Epidermal melanocyte (primary cell): ENCODE measurements around the gene MYO5A.

Experiments
- DNase-seq: peaks from one replicate; pipeline ENCODE4 v3.0.0; 2011; ENCODE audit warnings: low spot score; ENCODE audit not compliant: insufficient read length

MYO5A gene

DNA sequence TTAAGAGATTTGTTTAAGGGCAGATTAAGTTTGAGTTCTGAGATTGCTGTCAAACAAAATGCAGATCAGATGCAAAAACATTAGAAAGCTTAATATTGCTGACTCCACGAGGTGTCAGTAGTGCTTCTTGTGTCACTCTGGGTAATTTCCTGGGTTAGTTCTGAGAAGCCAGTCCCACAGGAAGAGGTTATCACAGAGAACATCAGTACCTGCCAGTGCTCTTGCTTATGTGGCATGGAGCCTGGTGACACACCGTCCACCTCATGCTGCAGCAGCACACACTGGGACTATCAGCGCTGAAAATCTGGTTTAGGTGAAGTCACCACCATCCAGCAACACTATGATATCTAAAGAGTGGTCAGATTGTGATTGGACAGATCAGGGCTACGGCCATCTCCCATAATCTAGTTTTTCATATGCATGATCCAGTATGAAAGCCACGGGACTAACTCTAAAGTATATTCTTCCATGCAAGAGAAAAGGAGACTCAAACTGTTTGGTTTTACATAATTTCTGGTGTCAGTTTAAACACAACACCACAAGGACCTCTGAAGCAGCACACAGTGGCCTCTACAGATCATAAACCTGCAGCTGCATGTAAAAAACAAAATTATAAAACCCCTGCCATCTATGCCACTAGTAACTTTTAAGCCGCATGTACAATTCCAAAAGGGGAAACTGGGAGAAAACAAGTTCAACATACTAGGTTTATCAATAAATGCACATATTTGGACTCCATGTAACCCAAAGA is 197.0 kb downstream of the MYO5A start:
- no peak for DNase-seq

DNA sequence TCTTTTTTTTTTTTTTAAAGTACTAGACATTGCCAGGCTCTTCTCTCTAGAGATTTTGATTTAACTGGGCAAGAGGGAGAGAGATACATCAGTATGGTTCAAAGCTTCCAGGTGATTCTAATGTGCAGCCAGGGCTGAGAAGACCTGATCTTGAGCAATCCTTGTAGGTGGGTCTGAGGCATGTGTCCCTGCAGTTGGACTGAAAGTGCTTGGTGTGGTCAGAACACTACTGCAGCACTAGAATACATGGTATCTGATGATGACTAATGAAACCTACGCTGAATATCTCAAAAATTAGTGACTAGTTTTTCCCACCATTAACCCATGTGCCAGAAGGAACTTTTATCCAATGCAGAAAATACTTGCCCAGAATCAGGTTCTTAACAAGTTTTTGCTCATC is 198.7 kb downstream of the MYO5A start:
- DNase-seq, result no peak

DNA sequence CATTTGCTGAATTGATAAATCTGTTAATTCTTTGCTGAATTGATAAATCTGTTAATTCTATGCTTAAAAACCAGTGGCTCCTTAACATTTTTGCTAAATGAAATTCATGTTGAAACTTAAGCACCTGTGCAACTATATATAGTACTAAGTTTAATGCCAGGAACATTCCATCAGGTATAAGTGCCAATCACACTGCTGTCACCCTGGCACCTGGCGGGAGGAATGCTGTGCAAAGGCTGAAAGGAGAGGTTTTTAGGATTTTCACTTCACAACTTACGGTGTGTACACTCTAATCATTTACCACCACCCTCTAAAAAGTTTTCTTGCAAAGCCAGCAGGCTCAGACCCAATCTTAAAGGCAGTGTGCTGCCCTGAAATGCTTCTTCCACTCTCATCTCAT is 199.5 kb downstream of the MYO5A start:
- no peak for DNase-seq

DNA sequence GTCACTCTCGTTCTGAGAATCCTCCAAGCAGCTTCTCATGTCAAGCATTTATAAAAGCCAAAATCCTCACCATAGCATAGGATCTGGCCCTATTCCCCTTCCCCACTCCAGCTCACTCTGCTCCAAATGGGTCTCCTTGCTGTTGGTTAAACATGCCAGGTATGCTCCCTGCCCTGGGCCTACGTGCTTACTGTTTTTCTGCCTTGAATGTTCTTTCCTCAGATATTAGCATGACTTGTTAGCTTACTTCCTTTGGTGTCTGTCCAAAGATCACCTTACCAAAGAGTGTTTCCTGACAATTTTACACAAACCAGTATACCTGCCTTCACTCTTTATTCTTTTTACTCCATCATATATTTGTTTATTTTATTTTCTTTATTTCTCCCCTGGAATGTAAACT is 200.0 kb downstream of the MYO5A start:
- DNase-seq, result no peak

DNA sequence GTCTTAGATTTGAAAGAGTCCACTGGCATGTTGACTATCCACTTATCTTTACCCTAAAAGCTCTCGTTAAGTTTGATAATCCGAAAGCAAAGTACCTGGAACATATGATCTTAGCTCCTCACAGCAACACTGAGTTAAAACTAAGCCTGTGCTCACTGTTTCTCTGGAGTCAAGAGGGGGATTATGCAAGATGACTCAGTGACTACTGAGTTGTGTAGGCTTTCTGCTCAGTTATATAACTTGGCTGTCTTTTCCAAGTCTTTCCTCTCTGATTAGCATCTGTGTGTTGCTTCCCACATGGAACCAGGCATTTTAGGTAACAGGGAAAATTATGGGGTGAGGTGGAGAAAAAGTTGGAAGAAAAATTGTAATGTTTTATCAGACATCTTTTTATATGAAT is 201.9 kb downstream of the MYO5A start:
- no peak for DNase-seq

DNA sequence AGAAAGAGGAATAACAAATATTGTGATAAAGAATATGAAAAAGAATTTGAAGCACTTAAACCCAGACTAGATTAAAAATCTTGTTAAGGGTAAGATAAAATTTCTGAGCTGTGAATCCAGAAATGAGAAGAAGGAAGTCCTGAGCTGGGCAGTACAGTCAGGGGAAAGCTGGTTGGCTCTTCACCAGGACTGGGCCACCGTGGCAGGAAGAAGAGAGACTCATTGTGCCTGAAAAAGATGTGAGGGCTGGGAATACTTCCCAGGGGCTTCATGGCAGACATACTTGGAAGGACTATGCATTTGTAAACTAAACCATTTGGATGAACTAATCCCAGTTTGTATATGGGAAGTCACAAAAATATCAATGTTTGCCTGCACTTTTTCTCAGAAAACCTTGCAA is 204.6 kb downstream of the MYO5A start:
- no peak for DNase-seq

DNA sequence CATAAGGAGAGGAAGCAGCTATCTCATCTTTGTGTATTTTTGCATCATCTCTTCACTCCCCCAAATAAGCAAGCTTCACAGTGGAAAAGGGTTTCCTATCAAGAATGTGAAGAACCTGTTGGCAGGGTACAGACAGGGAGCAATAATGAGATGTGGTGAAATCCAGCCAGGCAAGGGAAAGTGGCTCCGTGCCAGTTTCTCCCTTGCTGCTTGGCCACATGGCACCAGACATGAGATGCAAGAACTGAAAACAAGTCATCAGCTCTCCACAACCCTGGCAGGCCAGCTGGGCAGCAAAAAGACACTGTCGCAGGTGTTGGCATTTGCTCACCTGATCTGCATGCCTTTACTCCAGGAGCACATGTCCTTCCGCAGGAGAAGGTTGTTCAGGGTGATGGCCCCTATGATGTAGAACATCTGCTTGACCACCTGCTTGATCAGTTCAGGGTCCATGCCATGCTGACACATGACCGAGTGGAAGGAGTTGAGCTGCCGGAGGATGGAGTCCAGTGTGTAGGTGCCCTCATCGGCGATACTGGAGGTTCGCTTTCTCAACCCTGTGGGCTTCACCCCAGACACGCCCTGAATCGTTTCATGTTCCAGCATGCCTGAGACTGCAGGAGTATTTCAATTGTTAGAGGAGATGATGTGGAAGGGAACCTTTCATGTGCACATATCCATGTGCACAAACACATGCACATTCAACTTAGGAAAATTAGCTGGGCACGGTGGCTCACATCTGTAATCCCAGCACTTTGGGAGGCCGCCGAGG is 209.8 kb downstream of the MYO5A start:
- no peak for DNase-seq

DNA sequence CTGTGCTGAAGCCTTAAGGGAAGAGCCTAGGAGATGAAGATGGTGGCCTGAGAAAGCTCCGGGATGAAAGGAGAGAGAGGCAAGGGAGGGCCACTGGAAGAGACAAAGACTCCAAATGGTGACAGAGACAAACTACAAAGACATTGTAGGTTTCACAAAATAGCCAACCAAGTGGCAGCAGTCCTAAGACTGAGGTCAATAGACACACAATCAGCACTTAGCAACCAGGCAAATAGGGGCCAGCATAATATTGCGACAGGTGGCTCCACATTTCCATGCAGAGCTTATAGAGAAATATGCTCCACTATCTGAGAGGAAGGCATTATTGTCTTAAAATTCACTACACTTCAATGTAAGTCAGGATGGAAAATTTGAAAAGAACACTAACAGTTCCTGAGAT is 211.0 kb downstream of the MYO5A start:
- no peak for DNase-seq

DNA sequence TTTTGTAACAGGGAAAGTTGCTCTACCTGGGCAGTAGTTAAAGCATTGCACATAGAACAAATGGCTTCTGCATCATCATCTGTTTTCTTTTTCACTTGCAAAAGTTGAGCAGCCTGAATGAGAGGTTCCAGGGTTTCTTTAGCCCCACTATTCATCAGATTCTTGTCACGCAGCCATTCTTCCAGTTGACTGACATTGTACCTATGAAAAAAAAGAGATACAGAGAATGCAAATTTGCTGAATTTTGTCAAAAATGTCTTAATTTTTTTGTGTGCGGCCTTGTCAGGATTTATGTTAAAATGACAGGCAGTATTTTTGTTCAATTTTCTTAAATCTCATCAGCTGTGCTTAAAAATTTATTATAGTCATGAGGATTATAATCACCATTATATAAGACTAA is 211.7 kb downstream of the MYO5A start:
- no peak for DNase-seq

DNA sequence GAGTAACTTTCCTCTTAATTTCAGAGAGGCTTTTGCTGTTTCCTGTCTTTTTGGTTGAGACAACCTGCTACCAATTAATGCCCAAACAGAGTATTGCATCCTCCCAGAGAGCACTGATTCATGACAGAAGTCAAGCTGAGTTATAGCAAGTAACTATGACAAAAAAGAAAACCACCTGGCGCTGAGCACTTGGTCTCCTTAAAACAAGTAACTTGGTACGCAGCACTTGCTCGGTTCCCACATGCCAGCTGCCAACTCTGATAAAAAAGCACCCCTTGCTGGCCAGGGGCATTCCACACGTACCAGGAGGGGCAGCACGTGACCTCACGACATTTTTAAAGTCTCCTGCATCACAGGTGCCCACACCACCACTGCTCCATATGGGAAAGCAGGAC is 219.5 kb downstream of the MYO5A start:
- DNase-seq, result no peak

DNA sequence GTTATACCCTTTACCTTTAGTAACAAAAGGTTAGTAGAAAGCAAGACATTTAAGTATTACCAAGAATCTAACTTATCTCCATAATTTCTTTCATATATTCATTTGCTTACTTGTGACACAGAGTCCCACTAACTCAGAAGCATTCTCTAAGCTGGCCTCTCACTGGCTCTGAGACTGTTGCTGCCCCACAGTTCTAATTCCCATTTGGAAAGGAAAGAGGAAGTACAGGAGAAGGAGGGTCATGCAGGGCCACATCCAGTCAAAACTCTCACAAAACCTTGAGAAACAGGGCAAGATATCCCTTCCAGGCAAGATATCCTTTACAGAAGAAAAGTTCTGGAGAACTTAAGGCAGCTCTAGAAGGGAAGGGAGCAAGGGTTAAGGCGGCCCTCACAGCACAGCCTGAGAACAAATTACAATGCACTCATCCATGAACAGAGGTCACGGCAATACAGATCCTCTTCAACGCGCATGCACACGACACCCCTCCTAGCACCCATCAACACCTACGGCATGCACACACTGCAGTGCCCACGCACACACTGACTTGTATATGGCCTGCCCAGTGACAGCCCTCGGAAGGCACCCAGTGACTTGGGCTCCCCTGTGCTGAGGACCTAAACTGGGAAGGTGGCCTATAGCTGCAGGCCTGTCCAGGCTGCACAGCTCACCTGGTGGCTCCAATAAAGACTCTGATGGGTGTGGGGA is 220.1 kb downstream of the MYO5A start:
- DNase-seq, result no peak

DNA sequence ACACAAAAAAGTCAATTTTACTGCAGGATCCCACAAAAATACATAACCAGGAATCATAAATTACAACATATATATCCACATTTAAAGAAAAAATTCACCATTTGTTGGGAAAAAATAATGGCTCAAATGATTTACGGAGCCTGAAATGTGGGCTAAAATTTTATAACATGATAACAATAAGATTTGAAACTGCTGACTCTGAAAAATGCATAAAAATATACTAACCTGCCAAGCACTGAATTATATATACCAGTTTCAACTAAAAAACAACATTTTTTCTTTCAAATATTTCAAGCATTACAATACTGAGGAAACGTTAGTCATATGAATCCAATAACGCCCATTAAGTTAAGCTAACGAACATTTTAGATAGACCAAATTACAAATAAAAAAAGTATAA is 220.8 kb downstream of the MYO5A start:
- DNase-seq, result no peak

DNA sequence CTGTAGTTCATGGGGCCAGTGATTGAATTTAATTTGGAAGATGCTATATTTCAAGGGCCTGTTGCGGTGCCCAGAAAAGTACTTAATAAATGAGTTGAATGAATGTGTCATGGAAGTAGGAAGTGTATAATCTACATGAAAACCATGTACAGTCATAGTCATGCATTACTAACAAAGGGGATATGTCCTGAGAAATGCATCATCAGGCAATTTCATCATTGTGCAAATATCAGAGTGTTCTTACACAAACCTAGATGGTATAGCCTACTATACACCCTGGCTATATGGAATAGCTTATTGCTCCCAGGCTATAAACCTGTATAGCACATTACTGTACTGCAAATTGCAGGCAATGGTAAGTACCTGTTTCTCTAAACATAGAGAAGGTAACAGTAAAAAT is 222.4 kb downstream of the MYO5A start:
- DNase-seq, result no peak

DNA sequence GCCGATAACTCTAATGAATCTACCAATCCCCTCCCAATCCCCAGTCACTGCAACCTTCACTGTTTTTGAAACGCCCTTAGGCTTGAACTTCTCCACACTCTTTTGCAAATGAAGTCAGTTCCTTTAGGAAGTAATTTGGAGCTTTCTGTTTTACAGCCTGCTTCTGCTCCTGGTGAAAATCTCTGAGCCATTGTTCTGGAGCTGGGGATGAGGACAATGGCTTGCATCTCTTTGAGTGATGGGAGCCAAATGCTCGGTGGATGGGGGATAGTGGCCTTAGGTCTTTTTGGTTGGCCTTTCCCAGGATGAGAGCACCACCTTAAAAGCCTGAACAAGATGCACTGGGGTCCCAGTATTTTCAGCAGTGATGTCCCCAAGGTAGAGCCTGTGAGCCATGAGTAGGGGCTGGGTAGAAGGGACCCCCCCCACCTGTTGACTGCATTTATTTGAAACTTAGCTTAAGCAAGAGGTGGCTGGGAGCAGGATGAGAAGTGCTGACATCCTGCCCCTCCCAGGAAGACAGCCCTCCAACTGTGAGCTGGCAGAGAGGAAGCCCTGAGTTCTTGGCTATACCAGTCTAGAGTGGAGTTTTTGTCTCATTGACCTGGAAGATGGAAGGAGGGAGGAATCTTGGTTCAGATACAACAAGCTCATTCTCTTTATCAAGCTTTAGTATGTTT is 225.4 kb downstream of the MYO5A start:
- no peak for DNase-seq

DNA sequence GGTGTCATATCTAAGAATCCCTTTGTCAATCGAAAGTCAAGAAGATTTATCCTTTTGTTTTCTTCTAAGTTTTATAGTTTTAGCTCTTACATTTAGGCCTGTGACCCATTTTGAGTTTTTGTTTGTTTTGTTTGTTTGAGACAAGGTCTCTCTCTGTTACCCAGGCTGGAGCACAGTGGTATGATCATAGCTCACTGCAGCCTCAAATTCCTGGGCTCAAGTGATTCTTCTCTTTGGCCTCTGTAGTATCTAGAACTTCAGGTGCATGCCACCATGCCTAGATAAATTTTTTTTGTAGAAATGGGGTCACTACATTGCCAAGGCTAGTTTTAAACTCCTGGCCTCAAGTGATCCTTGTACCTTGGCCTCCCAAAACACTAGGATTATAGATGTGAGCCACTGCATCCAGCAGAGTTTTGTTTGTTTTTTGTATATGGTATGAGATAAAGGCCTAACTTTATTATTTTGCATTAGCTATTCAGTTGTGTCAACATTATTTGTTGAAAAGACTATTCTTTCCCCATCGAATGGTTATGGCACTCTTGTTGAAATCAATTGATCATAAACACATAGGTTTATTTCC is 227.3 kb downstream of the MYO5A start:
- DNase-seq, result no peak

DNA sequence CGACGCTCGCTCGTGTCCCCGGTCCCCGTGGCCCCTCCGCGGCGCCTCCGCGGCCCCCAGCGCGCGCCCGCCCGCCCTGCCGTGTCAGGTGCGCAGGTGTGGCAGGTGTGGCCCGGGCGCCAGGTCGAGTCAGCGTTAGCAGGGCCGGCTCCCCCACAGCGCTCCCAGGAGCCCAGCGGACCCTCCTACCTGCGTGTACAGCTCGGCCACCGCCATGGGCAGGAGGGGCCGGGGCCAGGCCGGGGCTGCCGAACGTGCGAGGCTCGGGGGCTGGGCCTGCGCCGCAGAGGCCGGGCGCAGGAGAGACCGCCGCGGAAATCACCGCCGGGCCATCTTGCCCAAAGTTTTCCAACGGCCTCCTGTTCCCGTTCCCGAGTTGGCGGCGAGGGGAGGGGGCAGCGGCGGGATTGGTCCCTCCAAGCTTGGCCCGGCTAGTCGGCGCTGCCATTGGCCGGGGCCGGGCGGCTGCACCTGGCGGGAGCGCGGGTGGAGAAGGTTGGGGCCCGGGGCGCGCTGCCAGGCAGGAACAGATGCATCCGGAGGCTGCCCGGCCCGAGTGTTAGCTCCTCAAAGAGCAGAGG is 233.2 kb downstream of the MYO5A start, which contains the start of gene MYO5C:
TSS of gene MYO5C (minus strand) at position 384 of the 581 bp plus-strand sequence. CDS start at position 216, 168 bp downstream.
- DNase-seq, result no peak

DNA sequence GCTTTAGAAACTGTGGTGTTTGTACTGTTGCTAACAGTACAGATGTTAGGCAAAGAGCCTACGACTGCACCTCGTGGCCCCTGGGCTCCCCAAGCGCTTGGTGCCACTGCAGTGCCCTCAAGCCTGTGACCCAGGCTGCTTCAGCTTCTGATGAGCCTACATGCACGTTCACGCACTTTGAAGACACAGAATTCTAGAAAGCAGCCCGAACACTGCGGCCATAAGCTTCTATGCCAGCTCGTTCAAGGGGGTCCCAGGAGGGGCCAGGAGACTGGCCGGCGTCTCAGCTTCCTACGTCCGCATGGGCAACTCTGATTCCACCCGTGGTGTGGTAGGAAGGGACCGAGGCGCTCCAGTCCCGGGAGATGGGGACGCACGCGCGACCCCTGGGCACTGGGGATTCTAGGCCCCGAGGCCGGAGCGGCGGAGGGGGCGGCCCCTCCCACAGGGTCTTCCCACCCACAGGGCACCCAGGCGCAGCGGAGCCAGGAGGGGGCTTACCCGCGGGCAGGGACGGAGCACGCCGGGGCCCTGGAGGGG is 233.7 kb downstream of the MYO5A start:
- DNase-seq, result no peak

DNA sequence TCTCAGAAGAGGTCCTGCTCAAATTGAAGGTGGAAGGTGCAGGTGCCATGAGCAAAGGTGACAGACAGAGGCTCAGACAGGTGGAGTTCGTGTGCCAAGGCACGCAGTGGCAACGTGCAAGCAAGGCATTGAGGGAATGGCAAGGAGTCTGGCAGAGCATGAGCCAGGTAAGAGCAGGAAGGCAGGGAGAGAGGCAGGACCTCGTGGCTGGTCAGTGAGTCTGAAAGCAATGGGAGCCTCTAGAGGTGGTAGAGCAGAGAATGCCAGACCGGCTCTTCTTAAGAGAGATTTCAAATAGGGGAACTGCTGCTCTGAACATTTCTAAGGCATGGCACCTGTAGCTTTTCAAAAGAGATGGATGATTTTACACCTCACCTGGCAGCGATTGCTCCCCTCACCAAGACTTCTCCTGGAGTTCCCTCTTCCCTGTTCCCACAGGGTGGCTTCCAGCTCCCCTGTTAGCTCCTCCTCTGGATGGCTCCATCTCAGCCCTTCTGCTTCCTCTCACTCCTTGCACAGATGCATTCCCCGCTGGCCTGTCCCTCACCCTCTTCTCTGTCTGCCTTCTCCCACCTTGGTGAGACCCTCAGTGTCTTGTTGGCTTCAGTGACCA is 235.8 kb downstream of the MYO5A start:
- DNase-seq, result no peak

DNA sequence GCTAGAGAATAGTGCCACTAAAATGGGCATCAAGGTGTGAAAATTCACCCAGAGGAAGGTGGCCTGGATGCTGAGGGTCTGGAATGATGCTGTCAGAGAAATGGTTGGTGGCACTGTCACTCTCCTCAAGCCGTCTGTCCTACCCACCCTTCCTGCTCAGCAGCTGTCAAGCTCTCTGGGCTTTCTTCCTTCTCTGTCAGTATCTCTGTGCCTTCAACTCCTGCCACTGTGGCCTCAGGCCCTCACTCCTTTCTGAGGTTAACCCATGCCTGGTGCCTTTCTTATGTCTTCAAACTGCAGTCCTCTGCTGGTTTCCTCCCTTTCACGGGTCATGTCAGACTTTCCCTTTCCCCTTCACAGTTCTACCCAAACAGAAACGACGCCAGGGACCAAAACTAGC is 237.5 kb downstream of the MYO5A start:
- no peak for DNase-seq

DNA sequence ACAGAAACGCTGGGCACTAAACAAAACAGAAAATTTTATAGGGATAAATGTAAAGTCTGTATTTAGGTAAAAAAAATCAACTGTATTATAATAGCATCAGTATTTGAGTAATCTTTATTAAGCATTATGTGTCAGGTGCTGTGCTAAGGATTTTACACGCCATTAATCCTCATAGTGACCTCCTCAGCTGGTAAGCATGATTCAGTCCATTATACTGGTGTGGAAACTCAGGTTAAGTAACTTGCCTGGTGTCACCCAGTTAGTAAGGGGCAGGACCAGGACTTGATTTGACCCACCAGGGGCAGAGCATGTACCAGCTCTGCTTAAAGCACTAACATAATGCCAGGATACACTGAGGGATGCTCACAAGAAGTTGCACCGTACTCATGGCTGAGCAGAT is 237.9 kb downstream of the MYO5A start:
- DNase-seq, result no peak
